ENCODE results near the gene LMTK2.
A peak's percentile ranks its signal among the peaks of the same experiment; 100 is the strongest.

Gene LMTK2

DNA sequence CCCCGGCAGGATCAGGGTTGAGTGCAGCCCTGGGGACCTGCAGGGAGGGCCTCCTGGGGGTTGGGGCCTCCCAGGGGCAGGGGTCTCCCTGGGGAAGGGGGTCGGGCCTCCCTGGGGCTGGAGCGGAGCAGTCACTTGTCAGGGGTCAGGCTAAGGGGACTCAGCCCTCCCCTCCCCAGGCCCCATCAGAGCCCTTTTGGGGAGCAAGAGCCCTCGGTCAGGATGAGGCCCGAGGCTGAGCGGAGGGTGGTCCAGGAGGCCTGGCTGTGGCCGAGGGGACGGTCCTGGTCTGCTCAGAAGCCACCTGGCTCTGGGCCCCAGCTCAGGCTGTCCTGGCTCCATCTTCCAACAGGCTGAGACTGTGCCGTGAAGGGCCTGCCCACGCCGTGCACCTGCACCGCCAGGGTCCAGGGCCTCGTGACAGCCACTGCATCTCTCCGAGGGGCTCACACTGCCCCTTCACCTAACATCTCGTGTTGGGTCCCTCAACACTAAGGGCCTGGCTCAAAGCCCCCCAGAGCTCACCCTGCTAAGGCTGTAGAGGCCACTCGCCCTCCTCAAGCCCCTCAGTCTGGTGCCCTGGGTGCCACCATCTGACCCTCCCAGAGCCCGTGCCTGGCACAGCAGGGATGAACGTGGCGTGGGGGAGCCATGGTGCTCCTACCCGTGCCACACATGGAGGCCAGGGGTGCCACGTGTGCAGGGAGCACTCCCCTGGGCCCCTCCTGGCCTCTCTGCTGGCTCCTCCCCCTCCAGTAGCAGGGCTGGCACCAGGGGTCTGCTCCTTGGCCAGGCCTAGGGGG lies 117.4 kb downstream of the LMTK2 start:
- TF ChIP-seq, protein P1, sequence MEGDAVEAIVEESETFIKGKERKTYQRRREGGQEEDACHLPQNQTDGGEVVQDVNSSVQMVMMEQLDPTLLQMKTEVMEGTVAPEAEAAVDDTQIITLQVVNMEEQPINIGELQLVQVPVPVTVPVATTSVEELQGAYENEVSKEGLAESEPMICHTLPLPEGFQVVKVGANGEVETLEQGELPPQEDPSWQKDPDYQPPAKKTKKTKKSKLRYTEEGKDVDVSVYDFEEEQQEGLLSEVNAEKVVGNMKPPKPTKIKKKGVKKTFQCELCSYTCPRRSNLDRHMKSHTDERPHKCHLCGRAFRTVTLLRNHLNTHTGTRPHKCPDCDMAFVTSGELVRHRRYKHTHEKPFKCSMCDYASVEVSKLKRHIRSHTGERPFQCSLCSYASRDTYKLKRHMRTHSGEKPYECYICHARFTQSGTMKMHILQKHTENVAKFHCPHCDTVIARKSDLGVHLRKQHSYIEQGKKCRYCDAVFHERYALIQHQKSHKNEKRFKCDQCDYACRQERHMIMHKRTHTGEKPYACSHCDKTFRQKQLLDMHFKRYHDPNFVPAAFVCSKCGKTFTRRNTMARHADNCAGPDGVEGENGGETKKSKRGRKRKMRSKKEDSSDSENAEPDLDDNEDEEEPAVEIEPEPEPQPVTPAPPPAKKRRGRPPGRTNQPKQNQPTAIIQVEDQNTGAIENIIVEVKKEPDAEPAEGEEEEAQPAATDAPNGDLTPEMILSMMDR (conservative IDR thresholded peaks at IDR 0.05) = no peak
- TF ChIP-seq ZFX (IDR thresholded peaks at IDR 0.05) = no peak
- peak overlapping the region; percentile 82 for H3K27ac ChIP-seq

DNA sequence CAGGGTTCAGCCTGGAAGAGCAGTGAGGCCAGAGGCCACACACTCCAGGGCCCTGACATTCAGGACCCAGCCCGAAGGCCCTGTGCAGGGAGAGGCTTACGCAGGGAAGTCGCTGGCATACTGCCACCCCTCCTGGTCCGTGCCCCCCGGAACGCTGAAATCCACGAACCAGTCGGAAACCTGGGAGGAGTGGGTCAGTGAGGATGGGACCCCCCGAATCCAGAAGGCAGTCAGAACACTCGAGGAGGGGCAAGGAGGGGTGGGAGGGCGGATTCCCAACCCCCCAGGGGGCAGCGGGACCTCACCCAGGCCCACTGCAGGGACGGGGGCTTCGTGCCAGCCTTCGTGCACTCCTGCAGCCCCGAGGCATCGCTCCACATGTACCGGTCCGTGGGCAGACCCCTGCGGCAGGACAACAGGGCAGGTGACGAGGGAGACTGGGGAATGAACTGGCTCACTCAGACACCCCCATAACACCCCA lies 118.1 kb downstream of the LMTK2 start:
- H3K27ac ChIP-seq = peak overlapping the region; percentile 82
- TF ChIP-seq, protein P1 (conservative IDR thresholded peaks at IDR 0.05) = no peak
- no peak for TF ChIP-seq ZFX (IDR thresholded peaks at IDR 0.05)

DNA sequence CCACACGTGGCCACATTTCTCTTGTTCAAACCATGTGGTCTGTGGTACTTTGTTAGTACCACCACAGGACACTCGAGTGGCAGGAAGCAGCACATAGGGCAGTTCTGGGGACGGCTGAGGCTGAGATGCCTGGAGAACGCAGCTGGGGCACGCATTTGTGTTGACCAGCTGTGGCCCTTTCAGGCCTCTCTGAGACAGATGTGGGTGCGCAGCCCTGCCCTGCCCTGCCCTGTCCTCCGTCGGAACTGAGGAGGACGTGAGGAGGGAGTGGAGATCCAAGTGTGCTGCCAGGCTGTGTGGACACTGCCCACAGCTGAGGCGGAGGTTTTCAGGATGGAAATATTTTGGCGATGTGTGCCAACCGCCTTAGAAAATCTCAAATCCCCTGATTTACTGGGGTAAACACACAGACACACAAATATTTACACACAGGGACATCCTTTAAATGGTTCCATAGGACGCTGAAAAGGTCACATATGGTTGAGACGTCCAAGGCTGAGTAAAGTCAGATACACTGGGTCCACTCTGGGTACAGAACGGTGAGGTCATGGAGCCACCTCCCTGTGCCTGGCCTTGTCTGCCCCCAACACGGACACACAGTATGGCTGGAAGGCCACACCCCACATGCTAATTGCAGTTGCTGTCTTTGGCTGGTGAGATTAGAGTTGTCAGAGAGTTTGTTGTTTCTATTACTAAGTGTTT lies 119.4 kb downstream of the LMTK2 start:
- H3K27ac ChIP-seq = peak overlapping the region; percentile 82
- TF ChIP-seq, protein P1 (conservative IDR thresholded peaks at IDR 0.05) = no peak
- no peak for TF ChIP-seq ZFX (IDR thresholded peaks at IDR 0.05)

DNA sequence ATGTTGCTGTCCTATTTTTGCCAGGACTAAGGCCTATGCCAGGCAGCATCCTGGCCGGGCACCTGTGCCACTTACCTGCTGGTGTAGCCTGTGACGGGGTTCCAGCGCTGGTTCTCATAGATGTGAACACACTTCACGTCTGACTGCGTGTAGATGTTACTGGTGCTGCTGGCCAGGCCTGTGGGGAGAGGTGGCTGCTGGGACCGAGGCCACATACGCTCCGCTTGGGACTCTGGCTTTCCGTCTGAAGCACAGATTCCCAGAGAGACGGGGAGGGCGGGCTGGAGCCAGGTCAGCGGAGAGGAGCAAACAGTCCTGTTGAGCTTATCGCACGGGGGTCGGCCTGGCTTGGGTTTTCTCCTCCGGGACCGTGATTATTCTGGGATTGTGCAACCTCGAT lies 121.3 kb downstream of the LMTK2 start:
- no peak overlapping the region; the same call in 1 of the 2 replicates for H3K27ac ChIP-seq
- no peak for TF ChIP-seq ZFX (IDR thresholded peaks at IDR 0.05)
- TF ChIP-seq, protein P1 (conservative IDR thresholded peaks at IDR 0.05) = no peak

DNA sequence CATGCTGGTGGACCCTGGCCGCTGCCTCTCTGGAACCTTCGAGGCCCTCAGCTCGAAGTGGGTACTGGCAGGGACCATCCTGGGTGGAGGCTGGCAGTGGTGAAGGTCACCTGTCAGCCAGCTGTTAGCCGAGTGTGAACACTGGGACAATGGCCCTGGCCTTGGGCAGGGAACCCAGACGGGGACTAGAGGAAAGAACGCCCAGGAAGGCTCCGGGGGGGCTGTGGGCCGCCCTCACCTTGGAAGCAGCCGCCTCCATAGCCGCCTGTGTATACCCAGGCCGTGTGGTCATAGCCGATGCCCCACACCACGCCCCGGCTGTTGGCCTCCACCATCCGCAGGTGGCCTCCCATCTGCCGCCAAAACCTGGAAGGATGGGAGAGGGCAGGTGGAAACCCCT lies 122.1 kb downstream of the LMTK2 start:
- H3K27ac ChIP-seq = no peak overlapping the region
- TF ChIP-seq ZFX (IDR thresholded peaks at IDR 0.05) = no peak
- TF ChIP-seq, protein P1 (conservative IDR thresholded peaks at IDR 0.05) = no peak

DNA sequence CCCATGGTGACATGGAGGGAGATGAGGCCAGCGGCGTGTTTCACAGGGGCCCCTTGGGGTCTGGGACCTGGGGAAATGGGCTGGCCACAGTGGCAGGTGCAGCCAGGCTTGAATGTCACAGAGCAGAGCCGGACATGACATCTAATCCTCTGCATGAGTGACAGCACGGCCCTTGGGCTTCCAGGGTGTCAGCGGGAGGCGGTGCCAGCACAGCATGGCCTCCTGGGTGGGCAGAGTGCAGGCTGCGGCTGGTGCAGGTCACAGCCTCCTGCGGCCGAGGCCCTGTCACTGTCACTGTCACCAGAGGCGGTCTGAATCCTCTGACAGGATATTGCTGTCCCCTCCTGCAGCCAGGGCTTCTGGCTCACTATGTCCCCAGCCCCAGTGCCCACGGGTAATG lies 122.8 kb downstream of the LMTK2 start:
- no peak overlapping the region for H3K27ac ChIP-seq
- no peak for TF ChIP-seq ZFX (IDR thresholded peaks at IDR 0.05)
- TF ChIP-seq, protein P1 (conservative IDR thresholded peaks at IDR 0.05) = no peak

Data from C4-2B (cell line).